ENCODE results near the gene NAV2.
"Not testable (repeated sequence)": the region's sequence is repeated elsewhere in the genome, so short reads cannot be mapped to it uniquely, and the experiment has no call there.

The NAV2 gene

GRCh38 chr11:19959648-19960059 is 247.0 kb downstream of the NAV2 start:
- DNase-seq: no peak

DNA sequence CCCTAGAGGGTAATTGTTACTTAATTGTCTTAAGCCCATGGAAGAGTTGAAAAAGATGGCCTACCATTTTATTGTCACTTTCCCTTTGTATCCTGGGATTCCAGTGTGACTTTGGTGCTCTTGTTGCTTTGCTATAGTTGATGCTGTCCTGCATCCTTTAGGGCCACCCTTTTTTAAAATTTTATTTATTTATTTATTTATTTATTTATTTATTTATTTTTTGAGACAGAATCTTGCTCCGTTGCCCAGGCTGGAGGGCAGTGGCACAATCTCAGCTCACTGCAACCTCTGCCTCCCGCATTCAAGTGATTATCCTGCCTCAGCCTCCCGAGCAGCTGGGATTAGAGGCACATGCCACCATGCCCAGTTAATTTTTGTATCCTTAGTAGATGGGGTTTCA is 247.8 kb downstream of the NAV2 start:
- not testable (repeated sequence) for DNase-seq

- DNase-seq: no peak
These were observed 248.6 kb downstream of the NAV2 start for GRCh38 chr11:19961225-19961624.

DNA sequence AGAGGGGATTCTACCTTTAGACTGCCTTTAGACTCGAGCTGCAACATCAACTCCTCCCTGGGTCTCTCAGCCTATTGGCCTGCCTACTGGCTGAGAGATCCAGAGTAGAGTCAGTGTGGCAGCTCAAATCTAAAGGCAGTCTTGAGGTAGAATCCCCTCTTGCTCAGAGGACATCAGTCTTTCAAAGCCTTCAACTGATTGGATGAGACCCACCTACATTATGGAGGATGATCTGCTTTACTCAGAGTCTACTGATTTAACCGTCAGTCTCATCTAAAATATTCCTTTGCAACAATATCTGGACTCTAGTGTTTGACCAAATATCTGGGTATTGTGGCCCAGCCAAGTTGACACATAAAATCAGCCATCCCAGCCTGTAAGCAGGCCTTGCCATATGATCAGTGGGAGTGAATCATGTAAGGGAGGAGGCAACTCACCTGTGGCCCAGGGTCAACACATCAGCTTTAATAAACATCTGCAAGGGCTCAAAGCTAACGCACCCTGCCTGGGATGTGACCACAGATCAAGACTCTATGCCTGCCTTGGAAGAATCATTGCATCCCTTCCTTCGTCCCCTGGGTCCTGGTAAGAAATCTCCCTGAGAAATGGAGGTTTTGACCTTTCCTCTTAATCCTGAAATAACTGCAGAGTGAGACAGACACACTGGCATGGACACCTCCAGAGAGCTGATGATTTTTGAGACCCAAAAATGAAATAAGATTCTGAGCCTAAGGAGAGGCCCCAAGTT is 249.6 kb downstream of the NAV2 start:
- DNase-seq: no peak

- no peak for DNase-seq
These were observed 250.2 kb downstream of the NAV2 start for GRCh38 chr11:19962801-19963175.

DNA sequence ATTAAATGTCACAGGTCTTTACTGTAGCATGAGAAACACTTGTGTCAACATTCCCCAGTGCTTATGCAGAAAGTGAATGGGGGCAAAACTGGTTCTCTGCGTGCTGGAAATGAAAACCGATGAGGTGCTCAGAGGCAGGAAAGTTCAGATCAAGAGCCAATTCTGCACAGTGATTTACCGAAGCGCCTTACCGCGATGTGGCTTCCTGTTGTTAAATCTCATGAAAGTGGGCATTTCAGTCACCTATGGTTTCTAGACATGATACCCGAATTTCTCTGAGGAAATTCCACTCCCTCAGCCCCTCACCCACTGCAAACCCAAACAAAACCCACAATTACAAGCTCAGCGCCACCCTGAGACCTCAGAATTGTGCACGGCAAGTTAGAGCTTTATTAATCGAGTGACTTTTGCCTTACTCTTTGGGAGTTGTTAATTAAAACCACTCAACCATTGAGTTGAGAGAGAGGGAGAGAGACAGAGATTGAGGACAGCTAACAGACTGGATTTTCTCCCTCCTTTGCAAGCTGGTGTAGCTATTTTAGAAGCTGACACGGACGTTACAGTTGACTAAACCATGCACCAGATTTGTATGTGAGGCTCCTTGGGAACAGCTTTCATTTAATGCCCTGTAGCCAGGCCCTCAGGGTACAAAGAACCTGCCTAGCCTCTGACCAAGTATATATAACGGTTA is 251.2 kb downstream of the NAV2 start:
- no peak for DNase-seq

GRCh38 chr11:19966441-19966840 is 253.8 kb downstream of the NAV2 start:
- DNase-seq: no peak

GRCh38 chr11:19966927-19967326 is 254.3 kb downstream of the NAV2 start:
- DNase-seq: no peak

DNA sequence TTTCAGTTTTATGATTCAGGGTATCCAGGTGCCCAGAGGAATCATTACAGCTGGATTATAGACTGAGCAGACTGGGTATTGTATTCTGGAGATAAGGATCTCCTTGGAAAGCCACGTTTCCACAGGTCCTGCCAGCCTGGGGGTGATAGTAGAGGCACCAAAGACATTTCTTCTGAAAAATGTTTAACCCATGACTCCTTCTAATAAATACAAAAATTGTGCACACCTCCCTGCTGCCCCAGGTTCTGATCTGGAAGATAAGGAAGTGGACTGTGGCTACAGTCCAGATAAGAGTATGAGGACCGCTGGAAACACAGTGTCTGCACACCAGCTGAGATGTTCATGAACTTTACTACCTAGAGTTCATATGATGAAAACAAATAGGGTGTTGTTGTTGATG is 255.2 kb downstream of the NAV2 start:
- DNase-seq: no peak

GRCh38 chr11:19968860-19969259 is 256.2 kb downstream of the NAV2 start:
- no peak for DNase-seq

GRCh38 chr11:19970944-19971343 is 258.3 kb downstream of the NAV2 start:
- DNase-seq: no peak

DNA sequence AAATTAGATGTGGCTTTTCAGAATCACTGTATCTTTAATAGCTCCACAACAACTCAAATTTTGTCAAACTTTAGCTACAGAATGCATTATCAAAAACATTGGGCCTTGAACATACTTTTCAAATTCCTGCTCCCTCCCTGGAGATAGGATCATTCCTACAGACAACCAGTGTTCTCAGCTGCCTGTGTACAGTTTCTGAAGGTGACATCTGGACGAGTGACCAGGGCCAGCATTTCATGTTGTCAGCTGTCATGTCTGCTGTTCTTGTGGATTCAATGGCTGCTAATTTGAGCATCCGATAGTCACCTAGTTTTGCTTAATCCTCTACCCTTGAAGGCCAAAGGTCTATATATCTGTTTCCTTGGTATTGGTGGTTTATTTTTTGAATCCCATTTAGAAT is 259.5 kb downstream of the NAV2 start:
- no peak for DNase-seq

- DNase-seq: no peak
These were observed 260.0 kb downstream of the NAV2 start for GRCh38 chr11:19972651-19973050.

- DNase-seq: no peak
These were observed 260.5 kb downstream of the NAV2 start for GRCh38 chr11:19973136-19973635.

GRCh38 chr11:19974886-19975285 is 262.2 kb downstream of the NAV2 start:
- DNase-seq: no peak

GRCh38 chr11:19975414-19975990 is 262.9 kb downstream of the NAV2 start:
- no peak for DNase-seq

DNA sequence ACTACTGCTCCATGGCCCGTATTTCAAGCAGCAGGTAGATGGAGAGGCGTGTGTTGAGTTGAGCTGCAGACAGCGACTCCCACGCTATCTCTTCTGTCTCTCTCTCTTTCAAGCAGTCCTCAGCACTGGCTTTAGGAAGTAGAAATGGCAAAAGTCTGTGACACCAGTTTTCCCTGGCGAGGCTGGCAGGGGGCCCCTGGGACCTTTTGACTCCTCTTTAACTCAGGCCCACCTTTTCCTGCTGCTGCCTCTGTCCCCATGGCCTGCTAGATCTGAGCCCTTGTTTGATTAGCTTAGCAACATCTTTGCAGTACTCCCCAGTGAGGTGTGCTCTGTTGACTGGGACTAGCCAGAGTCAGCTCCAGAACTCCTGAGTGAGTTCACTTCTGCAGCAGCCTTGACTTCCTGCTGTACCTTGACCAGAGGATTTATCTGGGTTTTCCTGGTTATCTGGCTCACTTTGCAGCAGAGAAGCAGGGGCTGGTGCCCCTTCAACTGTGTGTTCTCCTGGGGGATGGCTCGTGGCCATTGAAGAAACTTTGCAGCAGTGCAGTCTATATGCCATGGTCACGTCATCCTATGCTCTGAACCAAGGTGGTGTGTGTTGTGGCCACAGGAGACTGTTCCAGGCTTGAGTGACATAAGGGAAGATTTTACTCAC is 263.8 kb downstream of the NAV2 start:
- DNase-seq: no peak

GRCh38 chr11:19977941-19978340 is 265.3 kb downstream of the NAV2 start:
- no peak for DNase-seq

DNA sequence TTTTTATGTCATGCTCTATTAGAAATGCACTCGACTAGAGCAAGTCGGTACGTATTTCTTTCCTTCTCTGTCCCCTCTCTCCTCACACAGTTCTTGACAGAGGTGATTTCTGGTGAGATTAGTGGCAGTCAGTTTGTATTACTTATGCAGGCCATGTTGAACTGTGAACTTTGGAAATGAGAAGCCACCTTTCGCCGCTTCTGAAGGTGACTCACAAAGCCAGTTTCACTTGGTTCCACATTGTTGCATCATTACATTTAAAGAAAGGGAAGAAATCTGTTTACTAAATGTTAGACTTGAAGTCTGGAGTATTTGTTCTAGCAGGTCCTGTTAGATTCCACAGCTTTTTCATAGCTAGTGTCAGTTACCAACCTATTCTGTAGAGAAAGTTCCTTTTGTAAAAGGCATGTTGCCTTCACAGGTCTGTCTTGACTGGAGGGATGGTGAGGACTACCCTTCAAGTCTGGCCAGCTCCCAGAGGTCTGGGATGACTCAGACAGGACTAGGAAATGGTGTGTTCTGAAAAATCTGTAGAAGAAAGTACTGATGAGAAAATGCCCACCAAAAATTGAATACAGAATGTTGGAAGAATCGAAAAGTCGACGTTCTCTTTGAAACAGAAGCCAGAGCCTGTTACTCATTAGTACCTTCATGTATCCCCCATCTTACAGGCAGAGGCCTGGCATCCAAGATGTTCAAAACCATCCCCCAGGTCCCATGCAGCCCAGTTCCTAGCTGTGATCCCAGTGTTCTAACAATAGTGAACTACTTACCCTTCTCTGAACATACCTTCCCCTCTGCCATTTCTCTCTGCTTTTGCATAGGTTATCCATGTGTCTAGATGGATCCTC is 266.3 kb downstream of the NAV2 start:
- no peak for DNase-seq

GRCh38 chr11:19979519-19979845 is 266.8 kb downstream of the NAV2 start:
- no peak for DNase-seq

- no peak for DNase-seq
These were observed 267.8 kb downstream of the NAV2 start for GRCh38 chr11:19980388-19980787.

DNA sequence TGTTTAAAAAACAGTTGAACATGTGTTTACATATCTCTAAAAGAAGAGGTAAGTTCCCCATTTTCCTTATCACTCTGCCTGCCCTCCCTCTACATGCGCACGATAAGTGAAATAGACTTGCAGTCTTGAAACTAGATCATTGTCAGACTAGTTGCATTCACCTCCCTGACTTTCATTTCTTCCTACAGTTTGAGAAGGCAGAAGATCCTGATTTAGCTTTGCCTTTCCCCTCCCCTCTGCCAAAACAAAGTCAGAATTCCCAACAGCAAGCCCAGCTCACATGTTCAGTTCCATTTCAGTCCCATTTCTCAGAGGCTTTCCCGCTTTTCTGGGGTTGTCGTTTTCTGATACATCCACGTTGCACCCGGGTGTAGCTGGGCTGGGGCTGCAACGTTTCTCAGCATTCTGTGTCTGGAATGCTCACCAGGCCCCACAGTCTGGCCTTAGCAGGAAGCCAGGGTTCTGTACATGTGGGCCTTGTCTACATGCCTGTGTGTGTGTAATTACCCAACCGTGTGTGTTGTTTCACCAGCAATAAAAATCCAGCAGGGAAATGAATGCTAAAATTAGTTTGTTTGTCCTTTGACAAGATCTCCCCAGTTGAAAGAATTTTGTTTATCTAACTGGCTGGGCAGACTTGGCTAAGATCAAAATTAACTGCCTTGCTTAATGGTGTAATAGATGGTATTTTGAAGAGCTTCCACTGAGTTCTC is 268.5 kb downstream of the NAV2 start:
- DNase-seq: no peak

All from activated naive CD4-positive, alpha-beta T cell (primary cell).